RWPE2 (cell line): ENCODE data around the gene SRSF8.

Experiments
- ATAC-seq: fragments of 200-7000 bp; cut with Tn5 transposase; 3 replicates; pipeline ENCODE4 v1.9.1; 2021; ENCODE audit warnings: low read depth
- DNase-seq: peaks from one replicate; pipeline ENCODE4 v3.0.0-alpha.2; 2020; ENCODE audit warnings: low spot score
- H3K27ac ChIP-seq: fragments of 450-650 bp; 2 replicates; pipeline ENCODE4 v1.5.1; 2017; ENCODE audit warnings: mild to moderate bottlenecking; ENCODE audit not compliant: poor library complexity, severe bottlenecking
- H3K27me3 ChIP-seq: fragments of 250-450 bp; sonication (Bioruptor Pico); 2 replicates; pipeline ENCODE4 v1.5.1; 2021; ENCODE audit warnings: mild to moderate bottlenecking, moderate library complexity; ENCODE audit not compliant: insufficient read depth, poor library complexity, severe bottlenecking
- H3K36me3 ChIP-seq: fragments of 250-450 bp; sonication (Bioruptor Pico); 2 replicates; pipeline ENCODE4 v1.5.1; 2020; ENCODE audit warnings: low read depth, mild to moderate bottlenecking, moderate library complexity
- H3K4me1 ChIP-seq: fragments of 250-450 bp; sonication (Bioruptor Pico); 2 replicates; pipeline ENCODE4 v1.5.1; 2021; ENCODE audit warnings: mild to moderate bottlenecking, moderate library complexity; ENCODE audit not compliant: insufficient read depth, poor library complexity, severe bottlenecking
- H3K4me3 ChIP-seq: fragments of 250-450 bp; sonication (Bioruptor Pico); 2 replicates; pipeline ENCODE4 v1.5.1; 2021; ENCODE audit warnings: mild to moderate bottlenecking, moderate library complexity; ENCODE audit not compliant: severe bottlenecking
- H3K9me3 ChIP-seq: fragments of 250-450 bp; sonication (Bioruptor Pico); 2 replicates; pipeline ENCODE4 v1.5.1; 2021; ENCODE audit warnings: mild to moderate bottlenecking, moderate library complexity; ENCODE audit not compliant: severe bottlenecking
- TF ChIP-seq, protein P1 (sequence below): fragments of 450-650 bp; IDR thresholded peaks from one replicate; pipeline ENCODE4 v1.5.1; 2017; ENCODE audit warnings: mild to moderate bottlenecking, moderate library complexity; ENCODE audit not compliant: poor library complexity, severe bottlenecking

Gene SRSF8

DNA sequence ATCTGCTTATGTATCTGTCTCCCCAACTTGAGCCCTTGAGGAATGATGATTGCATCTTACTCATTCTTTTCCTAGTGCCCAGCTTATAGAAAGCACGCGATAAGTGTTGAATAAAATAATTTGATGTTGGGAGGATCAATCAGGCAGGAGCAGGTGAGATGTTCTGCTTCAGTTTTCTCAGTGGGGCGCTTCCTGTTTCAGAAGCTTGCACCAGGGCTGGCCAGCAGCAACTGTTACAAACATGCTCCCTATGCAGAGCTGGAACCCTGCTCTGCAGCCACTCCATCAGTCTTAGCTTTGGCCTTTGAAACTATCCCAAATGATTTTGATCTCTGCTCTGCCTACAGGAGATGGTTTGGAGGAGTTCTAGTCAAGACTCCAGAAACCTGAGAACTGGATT lies 26.8 kb downstream of the SRSF8 start:
- Histone ChIP-seq H3K4me3 (no peak overlapping the region), H3K36me3 (no peaks in the 10 kb centered on the region), H3K9me3 (no peaks in the 10 kb centered on the region), H3K27me3 (no peaks in the 10 kb centered on the region), H3K4me1 (peaks cover 20% of the 10 kb centered on the region), H3K27ac (no peak overlapping the region)
- DNase-seq (no peak), ATAC-seq (no peak)
- TF ChIP-seq, protein P1, sequence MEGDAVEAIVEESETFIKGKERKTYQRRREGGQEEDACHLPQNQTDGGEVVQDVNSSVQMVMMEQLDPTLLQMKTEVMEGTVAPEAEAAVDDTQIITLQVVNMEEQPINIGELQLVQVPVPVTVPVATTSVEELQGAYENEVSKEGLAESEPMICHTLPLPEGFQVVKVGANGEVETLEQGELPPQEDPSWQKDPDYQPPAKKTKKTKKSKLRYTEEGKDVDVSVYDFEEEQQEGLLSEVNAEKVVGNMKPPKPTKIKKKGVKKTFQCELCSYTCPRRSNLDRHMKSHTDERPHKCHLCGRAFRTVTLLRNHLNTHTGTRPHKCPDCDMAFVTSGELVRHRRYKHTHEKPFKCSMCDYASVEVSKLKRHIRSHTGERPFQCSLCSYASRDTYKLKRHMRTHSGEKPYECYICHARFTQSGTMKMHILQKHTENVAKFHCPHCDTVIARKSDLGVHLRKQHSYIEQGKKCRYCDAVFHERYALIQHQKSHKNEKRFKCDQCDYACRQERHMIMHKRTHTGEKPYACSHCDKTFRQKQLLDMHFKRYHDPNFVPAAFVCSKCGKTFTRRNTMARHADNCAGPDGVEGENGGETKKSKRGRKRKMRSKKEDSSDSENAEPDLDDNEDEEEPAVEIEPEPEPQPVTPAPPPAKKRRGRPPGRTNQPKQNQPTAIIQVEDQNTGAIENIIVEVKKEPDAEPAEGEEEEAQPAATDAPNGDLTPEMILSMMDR = no peak

DNA sequence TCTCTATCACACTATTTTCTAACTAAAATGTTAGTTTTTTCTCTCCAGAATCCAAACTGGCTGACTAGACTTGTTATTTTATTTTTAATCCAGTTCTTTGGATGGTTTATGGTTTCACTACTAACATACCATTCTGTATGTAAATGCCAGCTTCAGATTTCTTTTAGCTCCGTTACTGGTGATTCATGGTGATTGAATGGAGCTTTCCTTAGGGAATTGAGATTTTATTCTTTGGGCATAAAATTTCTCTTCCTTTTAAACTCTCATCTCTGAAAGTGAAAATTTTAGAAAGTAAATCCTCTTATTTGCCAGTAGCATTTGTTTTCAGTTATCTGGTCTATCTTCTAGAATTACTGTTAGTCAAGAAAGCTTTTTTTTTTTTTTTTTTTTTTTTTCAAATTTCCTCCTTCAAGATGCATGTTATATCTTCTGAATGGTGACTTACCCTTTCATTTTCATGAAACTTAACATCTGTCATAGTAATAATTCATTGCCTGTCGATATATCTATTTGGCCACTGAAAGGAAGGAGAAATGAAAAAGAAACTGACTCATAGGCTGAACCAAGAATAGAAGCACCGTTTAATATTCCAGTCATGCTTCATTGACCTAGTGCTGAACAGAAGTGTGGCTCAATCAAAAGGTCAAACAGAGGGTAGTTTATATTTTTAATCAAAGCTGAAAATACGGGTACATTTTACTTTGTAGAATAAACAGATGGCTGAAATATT lies 29.3 kb downstream of the SRSF8 start:
- Histone ChIP-seq H3K4me1 (peaks cover 20% of the 10 kb centered on the region), H3K27ac (no peak overlapping the region)

DNA sequence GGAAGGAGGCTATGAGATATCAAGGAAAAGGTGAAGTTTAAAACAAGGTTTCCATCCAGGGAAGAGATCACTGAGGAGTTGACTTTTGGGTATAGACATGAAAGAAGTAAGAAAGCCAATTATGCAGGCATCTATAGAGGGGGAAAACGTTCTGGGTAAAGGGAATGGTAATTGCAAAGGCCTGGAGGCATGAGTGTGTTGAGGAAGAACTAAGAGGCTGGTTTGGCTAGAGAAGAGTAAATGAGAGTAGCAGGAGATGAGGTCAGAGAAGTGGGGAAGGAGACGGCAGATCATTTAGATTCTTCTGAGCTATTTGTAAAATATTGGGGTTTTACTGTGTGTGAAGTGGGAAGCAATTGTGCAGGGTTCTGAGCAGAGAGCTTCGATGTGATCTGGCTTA lies 30.5 kb downstream of the SRSF8 start:
- Histone ChIP-seq H3K27ac (no peak overlapping the region), H3K36me3 (peaks cover 6% of the 10 kb centered on the region; the same call in 1 of the 2 replicates), H3K9me3 (no peaks in the 10 kb centered on the region), H3K4me1 (peaks cover 20% of the 10 kb centered on the region), H3K4me3 (no peak overlapping the region), H3K27me3 (no peaks in the 10 kb centered on the region)
- TF ChIP-seq, protein P1 = no peak
- DNase-seq (no peak), ATAC-seq (no peak)

More for the DNA sequence above, 29.3 kb downstream of the SRSF8 start:
- ATAC-seq = no peak
- no peak overlapping the region for H3K4me3 ChIP-seq
- no peaks in the 10 kb centered on the region for H3K36me3 ChIP-seq
- H3K9me3 ChIP-seq = no peaks in the 10 kb centered on the region
- DNase-seq = no peak
- TF ChIP-seq, protein P1 = no peak
- H3K27me3 ChIP-seq = no peaks in the 10 kb centered on the region

DNA sequence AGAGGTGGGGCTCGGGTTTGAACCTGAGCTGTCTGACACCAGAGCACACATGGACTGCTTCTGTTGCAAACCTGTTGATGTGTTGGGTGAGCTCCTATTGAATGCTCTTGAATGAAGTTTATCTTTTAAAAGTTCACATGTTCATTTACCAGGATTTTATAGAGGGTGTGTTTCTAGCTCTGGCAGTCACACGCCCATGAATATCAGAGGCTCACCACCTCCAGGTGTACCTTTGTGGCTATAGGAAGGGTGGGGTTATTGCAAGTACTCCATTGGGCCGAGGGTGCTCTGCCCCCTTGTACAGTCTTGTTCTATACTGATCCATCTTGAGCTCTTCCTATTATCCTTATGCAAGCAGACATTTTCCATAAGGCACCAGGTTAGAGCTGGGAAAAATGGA lies 32.1 kb downstream of the SRSF8 start:
- Histone ChIP-seq H3K4me1 (peaks cover 12% of the 10 kb centered on the region), H3K27ac (no peak overlapping the region), H3K9me3 (no peaks in the 10 kb centered on the region), H3K4me3 (no peak overlapping the region), H3K27me3 (no peaks in the 10 kb centered on the region), H3K36me3 (peaks cover 6% of the 10 kb centered on the region; the same call in 1 of the 2 replicates)
- ATAC-seq (no peak), DNase-seq (no peak)
- TF ChIP-seq, protein P1 = no peak

DNA sequence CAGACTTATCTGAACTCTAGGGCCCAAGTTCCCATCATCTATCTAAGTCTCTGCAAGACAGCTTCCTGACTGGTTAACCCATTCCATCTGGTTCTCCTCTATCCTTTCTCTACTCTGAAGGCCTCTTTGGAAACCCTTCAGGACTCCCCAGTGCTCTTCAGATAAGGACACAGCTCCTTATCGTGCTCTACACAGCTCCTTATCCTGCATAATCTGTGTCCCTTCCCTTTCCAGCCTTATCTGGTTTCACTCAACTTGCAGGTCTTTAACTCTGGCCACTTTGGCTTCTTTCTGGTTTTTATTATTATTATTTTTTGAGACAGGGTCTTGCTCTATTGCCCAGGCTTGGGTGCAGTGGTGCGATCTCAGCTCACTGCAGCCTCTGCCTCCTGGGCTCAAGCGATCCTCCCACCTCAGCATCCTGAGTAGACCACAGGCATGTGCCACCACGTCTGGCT lies 33.5 kb downstream of the SRSF8 start:
- Histone ChIP-seq H3K36me3 (peaks cover 6% of the 10 kb centered on the region; the same call in 1 of the 2 replicates), H3K27ac (no peak overlapping the region), H3K4me3 (no peak overlapping the region), H3K9me3 (no peaks in the 10 kb centered on the region), H3K27me3 (no peaks in the 10 kb centered on the region), H3K4me1 (peaks cover 15% of the 10 kb centered on the region)
- DNase-seq (no peak), ATAC-seq (no peak)
- TF ChIP-seq, protein P1 = no peak
